HepG2 (cell line): ENCODE measurements around the gene MACROD2.

Source experiments
- CHD4 ChIP-seq: fragments of 200-600 bp; sonication (generic); IDR thresholded peaks from 2 replicates; pipeline ENCODE4 v1.7.0; 2017; ENCODE audit warnings: mild to moderate bottlenecking, low read length, borderline replicate concordance
- EHMT2 ChIP-seq: fragments of 200-600 bp; sonication (generic); IDR thresholded peaks from 2 replicates; pipeline ENCODE4 v1.7.0; 2017; ENCODE audit warnings: antibody characterized with exemption, low read depth, low read length, borderline replicate concordance
- FOXP1 ChIP-seq, 2 experiments: fragments of 450-650 bp in 1 of 2; IDR thresholded peaks; 2 replicates each; pipeline ENCODE4 v1.6.1; 2017 to 2018; ENCODE audit warnings: antibody characterized with exemption in 1 of 2
- JUNB ChIP-seq: sonication (generic); formaldehyde crosslinking; IDR thresholded peaks from 2 replicates; pipeline ENCODE4 v1.8.0; 2022; ENCODE audit warnings: missing genetic modification reagents, mild to moderate bottlenecking, borderline replicate concordance
- PAWR ChIP-seq: sonication (generic); formaldehyde crosslinking; IDR thresholded peaks from 2 replicates; pipeline ENCODE4 v1.4.0; 2020; ENCODE audit warnings: missing genetic modification reagents, mild to moderate bottlenecking, borderline replicate concordance
- SNRNP70 ChIP-seq: fragments of 200-400 bp; formaldehyde crosslinking; IDR thresholded peaks from 2 replicates; pipeline ENCODE4 v1.6.1; 2017; ENCODE audit warnings: mild to moderate bottlenecking, low read depth, low read length, moderate library complexity
- ZNF34 ChIP-seq: sonication (generic); formaldehyde crosslinking; IDR thresholded peaks from 2 replicates; pipeline ENCODE4 v1.4.0; 2020; ENCODE audit warnings: mild to moderate bottlenecking, missing genetic modification reagents, borderline replicate concordance
- TF ChIP-seq, protein P1 (sequence below): sonication (generic); formaldehyde crosslinking; IDR thresholded peaks from 2 replicates; pipeline ENCODE4 v1.4.0; 2020; ENCODE audit warnings: missing genetic modification reagents, borderline replicate concordance
- TF ChIP-seq, protein P2 (sequence below): sonication (generic); formaldehyde crosslinking; IDR thresholded peaks from 2 replicates; pipeline ENCODE4 v1.5.0; 2020; ENCODE audit warnings: mild to moderate bottlenecking, missing genetic modification reagents, moderate library complexity

DNA sequence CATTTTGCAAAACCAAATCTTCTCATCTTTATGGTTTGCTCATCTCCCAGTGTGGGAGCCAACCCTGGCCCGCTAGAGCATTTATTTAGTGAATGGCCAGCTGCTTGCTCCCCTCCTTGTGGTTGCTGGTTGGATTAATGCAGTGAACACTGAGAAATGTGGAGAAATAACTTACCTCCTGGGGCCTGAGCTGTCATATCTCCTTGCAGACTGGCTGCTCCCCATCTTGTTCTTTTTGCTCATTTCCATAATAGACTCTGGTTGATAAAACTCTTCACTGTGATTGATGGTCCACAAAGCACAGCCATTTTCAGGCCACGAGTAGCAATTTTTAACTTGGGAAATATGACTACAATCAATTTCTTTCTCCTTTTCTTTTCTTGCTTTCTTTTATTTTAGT lies 1420.6 kb downstream of the MACROD2 start:
- TF ChIP-seq, protein P1, sequence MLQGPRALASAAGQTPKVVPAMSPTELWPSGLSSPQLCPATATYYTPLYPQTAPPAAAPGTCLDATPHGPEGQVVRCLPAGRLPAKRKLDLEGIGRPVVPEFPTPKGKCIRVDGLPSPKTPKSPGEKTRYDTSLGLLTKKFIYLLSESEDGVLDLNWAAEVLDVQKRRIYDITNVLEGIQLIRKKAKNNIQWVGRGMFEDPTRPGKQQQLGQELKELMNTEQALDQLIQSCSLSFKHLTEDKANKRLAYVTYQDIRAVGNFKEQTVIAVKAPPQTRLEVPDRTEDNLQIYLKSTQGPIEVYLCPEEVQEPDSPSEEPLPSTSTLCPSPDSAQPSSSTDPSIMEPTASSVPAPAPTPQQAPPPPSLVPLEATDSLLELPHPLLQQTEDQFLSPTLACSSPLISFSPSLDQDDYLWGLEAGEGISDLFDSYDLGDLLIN, result no peak
- no peak for TF ChIP-seq CHD4
- no peak for TF ChIP-seq JUNB
- TF ChIP-seq ZNF34 (CRISPR knock-in tag), result no peak
- TF ChIP-seq, protein P2, sequence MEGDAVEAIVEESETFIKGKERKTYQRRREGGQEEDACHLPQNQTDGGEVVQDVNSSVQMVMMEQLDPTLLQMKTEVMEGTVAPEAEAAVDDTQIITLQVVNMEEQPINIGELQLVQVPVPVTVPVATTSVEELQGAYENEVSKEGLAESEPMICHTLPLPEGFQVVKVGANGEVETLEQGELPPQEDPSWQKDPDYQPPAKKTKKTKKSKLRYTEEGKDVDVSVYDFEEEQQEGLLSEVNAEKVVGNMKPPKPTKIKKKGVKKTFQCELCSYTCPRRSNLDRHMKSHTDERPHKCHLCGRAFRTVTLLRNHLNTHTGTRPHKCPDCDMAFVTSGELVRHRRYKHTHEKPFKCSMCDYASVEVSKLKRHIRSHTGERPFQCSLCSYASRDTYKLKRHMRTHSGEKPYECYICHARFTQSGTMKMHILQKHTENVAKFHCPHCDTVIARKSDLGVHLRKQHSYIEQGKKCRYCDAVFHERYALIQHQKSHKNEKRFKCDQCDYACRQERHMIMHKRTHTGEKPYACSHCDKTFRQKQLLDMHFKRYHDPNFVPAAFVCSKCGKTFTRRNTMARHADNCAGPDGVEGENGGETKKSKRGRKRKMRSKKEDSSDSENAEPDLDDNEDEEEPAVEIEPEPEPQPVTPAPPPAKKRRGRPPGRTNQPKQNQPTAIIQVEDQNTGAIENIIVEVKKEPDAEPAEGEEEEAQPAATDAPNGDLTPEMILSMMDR (CRISPR knock-in tag), result no peak
- no peak for TF ChIP-seq SNRNP70
- no peak for TF ChIP-seq PAWR (CRISPR knock-in tag)
- TF ChIP-seq FOXP1 (IDR thresholded peaks at IDR 0.05), result no peak
- TF ChIP-seq FOXP1 (CRISPR knock-in tag; IDR thresholded peaks at IDR 0.05), result no peak
- TF ChIP-seq EHMT2, result no peak
